HCT116 (cell line): Measurements from ENCODE around the gene PHLPP2. TPM values are rescaled to one million over a fixed set of nuclear protein-coding genes. Genes with fewer than 3 reads are reported as not detected.

Source experiments
- ATAC-seq: fragments of 200-7000 bp; cut with Tn5 transposase; 2 replicates; pipeline ENCODE4 v1.9.1; 2020; ENCODE audit warnings: mild to moderate bottlenecking, moderate library complexity
- BruUV-seq: library from RNA; stranded (reverse); fragments of 400-500 nt; replicated peaks from 2 replicates; lab custom pipeline; 2021; lab: Mats Ljungman, UMichigan
- CTCF ChIA-PET: fragments of 300-600 bp; sonication (Branson Sonifier 250); formaldehyde crosslinking; loops from one replicate; lab custom pipeline; 2021; ENCODE audit warnings: antibody characterized with exemption; lab: Charles Lee
- POLR2A ChIA-PET: fragments of 300-600, 350-600 bp; sonication (Branson Sonifier 250); formaldehyde crosslinking; loops from one replicate; lab custom pipeline; 2021; ENCODE audit warnings: antibody characterized with exemption; lab: Charles Lee
- RAD21 ChIA-PET, 2 experiments: fragments of 300-600 bp; sonication (Branson Sonifier 250); formaldehyde crosslinking; loops; one replicate each; lab custom pipeline; 2023; ENCODE audit warnings: low total read pairs in 2 of 2; ENCODE audit not compliant: uncharacterized antibody in 2 of 2, unreplicated experiment in 2 of 2, low non-redundant PET in 1 of 2; lab: Charles Lee
- DNase-seq: peaks from one replicate; pipeline ENCODE4 v3.0.0-alpha.2; 2010; ENCODE audit warnings: low read depth, low spot score
- H2AFZ ChIP-seq: fragments of 200-600 bp; shearing (Covaris generic), sonication (generic); 2 replicates; pipeline ENCODE4 v1.6.1; 2017; ENCODE audit warnings: low read depth, mixed run types, mixed read lengths, antibody characterized with exemption, low read length; ENCODE audit not compliant: poor library complexity, severe bottlenecking
- H3K27ac ChIP-seq: 2 replicates; pipeline ENCODE4 v1.5.1; 2012; ENCODE audit warnings: low read depth, low read length
- H3K27me3 ChIP-seq: fragments of 200-600 bp; sonication (generic); 2 replicates; pipeline ENCODE4 v1.6.1; 2016; ENCODE audit warnings: mixed run types, low read length, mixed read lengths; ENCODE audit not compliant: insufficient read depth
- H3K36me3 ChIP-seq, 2 experiments: fragments of 200-500 bp in 1 of 2; fragments of 200-600 bp in 1 of 2; sonication (Bioruptor generic) in 1 of 2; sonication (generic) in 1 of 2; 2 replicates each; pipeline versions ENCODE4 v1.5.1 to v1.6.1; 2014 to 2016; ENCODE audit warnings: low read length in 2 of 2, inconsistent platforms in 1 of 2, mixed read lengths in 1 of 2, mixed run types in 1 of 2; ENCODE audit not compliant: insufficient read depth in 2 of 2, control insufficient read depth in 1 of 2
- H3K4me1 ChIP-seq, 2 experiments: fragments of 200-600 bp in 1 of 2; sonication (generic) in 1 of 2; 2 replicates each; pipeline versions ENCODE4 v1.5.1 to v1.6.1; 2012 to 2017; ENCODE audit warnings: low read length in 2 of 2, inconsistent platforms in 1 of 2, mild to moderate bottlenecking in 1 of 2, mixed read lengths in 1 of 2, mixed run types in 1 of 2, moderate library complexity in 1 of 2; ENCODE audit not compliant: insufficient read depth in 2 of 2, control insufficient read depth in 1 of 2
- H3K4me2 ChIP-seq: fragments of 200-600 bp; sonication (generic); 2 replicates; pipeline ENCODE4 v1.6.1; 2017; ENCODE audit warnings: mixed run types, low read length, mixed read lengths
- H3K4me3 ChIP-seq, 2 experiments: fragments of 200-600 bp in 1 of 2; sonication (generic) in 1 of 2; replicated peaks in 1 of 2; 2 replicates each; pipeline ENCODE4 v1.5.1; 2011 to 2016; ENCODE audit warnings: low read length in 2 of 2, control low read depth in 1 of 2, low read depth in 1 of 2, mild to moderate bottlenecking in 1 of 2, mixed read lengths in 1 of 2, mixed run types in 1 of 2
- H3K79me2 ChIP-seq: fragments of 200-600 bp; sonication (generic); 2 replicates; pipeline ENCODE4 v1.6.1; 2017; ENCODE audit warnings: mild to moderate bottlenecking, mixed run types, low read length, moderate library complexity, mixed read lengths; ENCODE audit not compliant: insufficient read depth
- H3K9ac ChIP-seq: fragments of 200-600 bp; sonication (generic); 2 replicates; pipeline ENCODE4 v1.6.1; 2016; ENCODE audit warnings: low read length, mixed read lengths
- H3K9me2 ChIP-seq: fragments of 200-600 bp; sonication (generic), shearing (Covaris generic); 2 replicates; pipeline ENCODE4 v1.6.1; 2017; ENCODE audit warnings: mixed run types, mild to moderate bottlenecking, moderate library complexity; ENCODE audit not compliant: insufficient read depth
- H3K9me3 ChIP-seq, 2 experiments: fragments of 200-500 bp in 1 of 2; fragments of 200-600 bp in 1 of 2; sonication (Bioruptor generic) in 1 of 2; sonication (generic) in 1 of 2; 2 replicates each; pipeline ENCODE4 v1.6.1; 2014 to 2017; ENCODE audit warnings: low read length in 2 of 2, mixed read lengths in 2 of 2, inconsistent platforms in 1 of 2, low read depth in 1 of 2, mild to moderate bottlenecking in 1 of 2, mixed run types in 1 of 2, moderate library complexity in 1 of 2; ENCODE audit not compliant: control insufficient read depth in 1 of 2, insufficient read depth in 1 of 2
- H4K20me1 ChIP-seq: fragments of 200-600 bp; sonication (generic), shearing (Covaris generic); 2 replicates; pipeline ENCODE4 v1.6.1; 2017; ENCODE audit warnings: mixed run types, mild to moderate bottlenecking, moderate library complexity; ENCODE audit not compliant: insufficient read depth
- MAX ChIP-seq: IDR thresholded peaks from 2 replicates; pipeline ENCODE4 v1.6.1; 2012
- REST ChIP-seq: IDR thresholded peaks from 2 replicates; pipeline ENCODE4 v1.6.1; 2012; ENCODE audit warnings: low read depth
- SIN3A ChIP-seq: IDR thresholded peaks from 2 replicates; pipeline ENCODE4 v1.6.1; 2012; ENCODE audit warnings: low read depth
- intact Hi-C: fragments of 100-400 bp; cut with micrococcal nuclease; formaldehyde crosslinking; loops from 2 replicates; pipeline ENCODE4 v1.10.0; 2022
- total RNA-seq: library from RNA; stranded (reverse); gene quantifications from one replicate; pipeline ENCODE4 v1.2.1, GENCODE V29; 2021; ENCODE audit not compliant: unreplicated experiment

The PHLPP2 gene
- total RNA-seq, 1 experiment from 2014 or later: 9.0 TPM

GRCh38 chr16:71722801-71723536 lies 1.5 kb downstream of the PHLPP2 start:
- ChIA-PET POLR2A (no interaction called here), CTCF (no interaction called here), RAD21 (no interaction called here)
- Histone ChIP-seq H3K9ac (peak overlapping the region; percentile 63), H3K9me2 (no peaks in the 10 kb centered on the region), H3K4me3 (peak overlapping the region; percentile 61 to 66), H3K4me1 (peaks cover 10 to 19% of the 10 kb centered on the region in 2 experiments; a peak in 3 of 4 replicates), H3K27ac (peak overlapping the region; percentile 86), H3K4me2 (peak overlapping the region; percentile 82), H2AFZ (no peak overlapping the region), H3K9me3 (no peaks in the 10 kb centered on the region), H3K36me3 (no peaks in the 10 kb centered on the region), H4K20me1 (no peaks in the 10 kb centered on the region), H3K79me2 (peaks cover 14% of the 10 kb centered on the region), H3K27me3 (no peaks in the 10 kb centered on the region)
- intact Hi-C loops: no loop called here
- BruUV-seq: no TSS peak
- peak; percentile 51 for DNase-seq
- TF ChIP-seq MAX: peak; percentile 47
- TF ChIP-seq SIN3A: peak; percentile 76
- TF ChIP-seq REST: no peak
- peak; percentile 75 for ATAC-seq
